ENCODE results near the gene CRYBA2. TPM values are rescaled to one million over a fixed set of nuclear protein-coding genes. Genes with fewer than 3 reads are reported as not detected.

CRYBA2 gene
- polyA plus RNA-seq, 4 donors, result 1.3 to 37.0 (median 4.6) TPM

DNA sequence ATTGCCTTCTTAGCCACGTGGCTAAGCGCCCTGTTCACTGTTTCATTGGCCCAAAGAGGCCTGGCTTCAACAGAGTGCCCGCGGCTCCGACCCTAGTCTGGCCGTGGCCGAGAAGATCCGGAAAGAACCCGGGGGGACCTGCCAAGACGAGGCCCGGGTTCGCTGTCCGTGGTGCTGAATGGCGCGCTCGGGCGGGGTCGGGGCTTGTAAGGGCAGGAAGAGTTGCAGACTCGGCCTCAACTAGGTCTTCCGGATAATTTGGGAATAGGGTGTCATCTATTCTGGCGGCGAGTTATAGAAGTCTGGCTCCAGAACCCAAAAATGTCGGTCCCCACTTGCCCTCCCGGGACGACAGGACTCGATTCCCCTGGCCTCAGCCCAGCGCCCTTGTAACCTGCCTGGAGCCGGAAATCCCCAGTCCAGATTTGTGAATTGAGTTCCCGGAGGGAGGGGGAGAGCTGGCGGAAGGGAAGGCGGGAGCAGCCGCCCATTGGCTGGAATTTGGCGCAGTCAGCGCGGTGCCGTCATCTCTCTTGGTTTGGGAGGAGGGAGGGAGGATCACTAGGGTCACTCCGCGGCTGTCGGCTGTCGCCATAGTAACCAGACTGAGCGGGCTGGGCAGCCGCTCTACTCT is 30.2 kb downstream of the CRYBA2 start:
- Histone ChIP-seq H3K36me3 (ENCODE audit: control insufficient read depth in 3 of 3, insufficient read depth in 2 of 3, low read depth in 1 of 3, low read length in 3 of 3) (no peaks in the 10 kb centered on the region), H3K27ac (ENCODE audit: low read depth in 1 of 3, low read length in 2 of 3) (peak overlapping the region in 1 of 3 donors; percentile 6), H3K4me1 (ENCODE audit: control insufficient read depth in 3 of 3, insufficient read depth in 2 of 3, low read depth in 1 of 3, low read length in 2 of 3) (peaks cover 0 to 4% (median 0%) of the 10 kb centered on the region in 3 donors), H3K27me3 (ENCODE audit: control insufficient read depth in 3 of 3, insufficient read depth in 3 of 3, low read length in 3 of 3) (peaks cover 9 to 73% (median 48%) of the 10 kb centered on the region in 3 donors), H3K4me3 (ENCODE audit: low read depth in 1 of 3, low read length in 3 of 3) (no peak overlapping the region), H3K9me3 (ENCODE audit: control insufficient read depth in 2 of 2, insufficient read depth in 1 of 2, low read depth in 1 of 2, low read length in 1 of 2) (no peaks in the 10 kb centered on the region)
- DNase-seq (peak in 1 of 2 donors; percentile 82), FAIRE-seq (no peak)
- WGBS, 3 donors, result 2 to 4% (median 2%) methylated on average over 42 of the region's 42 CpGs

DNA sequence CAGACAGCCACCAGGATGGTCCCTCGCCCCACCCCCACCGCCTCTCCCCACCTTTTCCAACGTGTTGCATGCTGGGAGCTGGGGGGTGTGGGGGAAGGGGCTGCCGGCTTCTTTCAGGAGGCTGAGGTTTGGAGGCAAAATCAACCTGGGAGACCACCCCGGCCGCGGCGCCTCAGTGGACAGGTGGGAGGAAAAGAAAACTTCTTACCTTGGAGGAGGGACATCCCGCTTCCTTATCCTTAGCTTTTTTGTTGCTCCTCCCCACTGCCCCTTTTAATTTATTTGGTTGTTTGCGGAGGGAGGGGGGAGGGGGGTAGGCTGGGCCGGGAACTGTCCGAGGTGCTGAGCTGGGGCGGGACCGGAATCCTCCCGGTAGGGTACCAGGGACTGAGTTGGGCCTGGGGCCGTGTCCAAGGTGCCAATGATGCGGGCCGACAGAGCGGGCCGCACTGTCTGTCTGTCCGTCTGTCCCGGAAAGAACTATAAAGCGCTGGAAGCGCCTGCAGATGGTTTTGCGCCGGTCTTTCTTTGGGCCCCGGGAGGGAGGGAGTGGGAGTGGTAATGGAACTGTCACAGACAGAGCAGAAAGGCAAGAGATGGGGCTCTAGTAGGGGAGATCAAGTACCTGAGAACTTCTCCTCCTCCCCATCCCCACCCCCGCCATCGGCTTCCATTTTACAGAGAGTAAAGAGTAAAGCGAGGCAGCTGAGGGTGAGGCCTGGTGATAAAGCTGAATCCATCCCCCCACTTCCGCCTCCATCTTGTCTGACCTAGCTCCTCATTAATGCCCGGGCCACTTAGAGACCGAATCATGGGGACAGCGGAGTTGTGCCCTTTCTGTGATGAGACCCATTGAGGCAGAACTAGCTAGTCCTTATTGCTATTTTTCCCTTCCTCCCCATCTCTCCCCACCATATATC is 31.3 kb downstream of the CRYBA2 start:
- Histone ChIP-seq H3K36me3 (ENCODE audit: control insufficient read depth in 3 of 3, insufficient read depth in 2 of 3, low read depth in 1 of 3, low read length in 3 of 3) (no peaks in the 10 kb centered on the region), H3K27ac (ENCODE audit: low read depth in 1 of 3, low read length in 2 of 3) (no peak overlapping the region), H3K4me3 (ENCODE audit: low read depth in 1 of 3, low read length in 3 of 3) (peak overlapping the region in 1 of 3 donors; percentile 24), H3K4me1 (ENCODE audit: control insufficient read depth in 3 of 3, insufficient read depth in 2 of 3, low read depth in 1 of 3, low read length in 2 of 3) (peaks cover 0 to 4% (median 0%) of the 10 kb centered on the region in 3 donors), H3K27me3 (ENCODE audit: control insufficient read depth in 3 of 3, insufficient read depth in 3 of 3, low read length in 3 of 3) (peaks cover 9 to 83% (median 48%) of the 10 kb centered on the region in 3 donors), H3K9me3 (ENCODE audit: control insufficient read depth in 2 of 2, insufficient read depth in 1 of 2, low read depth in 1 of 2, low read length in 1 of 2) (no peaks in the 10 kb centered on the region)
- FAIRE-seq (no peak), DNase-seq (no peak)
- 15 to 21% (median 18%) methylated on average over 32 to 34 of the region's 34 CpGs for WGBS, 3 donors

DNA sequence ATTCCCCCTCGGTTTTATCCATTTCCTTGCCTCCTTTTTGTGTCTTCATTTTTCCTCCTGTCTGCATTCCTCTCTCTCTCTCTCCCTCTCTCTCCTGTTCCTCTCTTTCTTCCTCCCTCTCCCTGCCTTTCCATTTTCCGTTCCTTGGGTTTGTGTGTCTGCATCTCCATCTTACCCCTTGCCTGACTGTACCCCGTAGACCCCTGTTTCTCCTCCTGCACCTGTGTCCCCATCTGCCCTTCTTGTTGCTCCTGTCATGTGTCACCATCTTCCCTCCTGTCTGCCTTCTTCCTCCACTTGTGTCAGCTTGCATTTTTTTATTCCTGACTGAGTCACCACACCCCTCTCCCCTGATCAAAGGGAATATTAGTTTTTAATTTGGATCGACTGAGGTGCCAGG is 32.0 kb downstream of the CRYBA2 start:
- 7 to 9% (median 8%) methylated on average over 4 of the region's 4 CpGs for WGBS, 3 donors
- H3K4me1 ChIP-seq (ENCODE audit: control insufficient read depth in 3 of 3, insufficient read depth in 2 of 3, low read depth in 1 of 3, low read length in 2 of 3), result peaks cover 0 to 4% (median 0%) of the 10 kb centered on the region in 3 donors
- H3K4me3 ChIP-seq (ENCODE audit: low read depth in 1 of 3, low read length in 3 of 3), result peak overlapping the region in 1 of 3 donors; percentile 24
- no peak overlapping the region for H3K27ac ChIP-seq (ENCODE audit: low read depth in 1 of 3, low read length in 2 of 3)
- DNase-seq (no peak), FAIRE-seq (no peak)
- peaks cover 9 to 89% (median 48%) of the 10 kb centered on the region in 3 donors for H3K27me3 ChIP-seq (ENCODE audit: control insufficient read depth in 3 of 3, insufficient read depth in 3 of 3, low read length in 3 of 3)
- H3K36me3 ChIP-seq (ENCODE audit: control insufficient read depth in 3 of 3, insufficient read depth in 2 of 3, low read depth in 1 of 3, low read length in 3 of 3), result no peaks in the 10 kb centered on the region
- H3K9me3 ChIP-seq (ENCODE audit: control insufficient read depth in 2 of 2, insufficient read depth in 1 of 2, low read depth in 1 of 2, low read length in 1 of 2), result no peaks in the 10 kb centered on the region

DNA sequence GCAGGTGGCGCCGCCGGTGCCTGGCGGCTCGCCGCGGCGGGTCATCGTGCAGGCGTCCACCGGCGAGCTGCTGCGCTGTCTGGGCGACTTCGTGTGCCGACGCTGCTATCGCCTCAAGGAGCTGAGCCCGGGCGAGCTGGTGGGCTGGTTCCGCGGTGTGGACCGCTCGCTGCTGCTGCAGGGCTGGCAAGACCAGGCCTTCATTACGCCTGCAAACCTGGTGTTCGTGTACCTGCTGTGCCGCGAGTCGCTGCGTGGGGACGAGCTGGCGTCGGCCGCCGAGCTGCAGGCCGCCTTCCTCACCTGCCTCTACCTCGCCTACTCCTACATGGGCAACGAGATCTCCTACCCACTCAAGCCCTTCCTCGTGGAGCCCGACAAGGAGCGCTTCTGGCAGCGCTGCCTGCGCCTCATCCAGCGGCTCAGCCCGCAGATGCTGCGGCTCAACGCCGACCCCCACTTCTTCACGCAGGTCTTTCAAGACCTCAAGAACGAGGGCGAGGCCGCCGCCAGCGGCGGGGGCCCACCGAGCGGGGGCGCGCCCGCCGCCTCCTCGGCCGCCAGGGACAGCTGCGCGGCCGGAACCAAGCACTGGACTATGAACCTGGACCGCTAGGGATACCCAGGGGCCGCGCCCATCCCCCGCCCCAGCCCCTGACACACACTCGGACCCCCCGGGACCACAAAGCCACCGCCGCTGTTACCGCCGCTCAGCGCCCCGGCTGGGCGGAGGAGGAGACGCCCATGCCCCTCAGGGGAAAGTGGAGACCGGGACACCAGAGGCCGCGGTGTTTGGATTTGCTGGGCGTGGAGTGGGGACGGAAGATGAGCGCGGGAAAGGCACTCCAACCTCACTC is 32.7 kb downstream of the CRYBA2 start:
- no peak overlapping the region for H3K27ac ChIP-seq (ENCODE audit: low read depth in 1 of 3, low read length in 2 of 3)
- WGBS, 3 donors, result 2 to 3% (median 3%) methylated on average over 59 to 87 of the region's 87 CpGs
- DNase-seq (no peak), FAIRE-seq (no peak)
- H3K9me3 ChIP-seq (ENCODE audit: control insufficient read depth in 2 of 2, insufficient read depth in 1 of 2, low read depth in 1 of 2, low read length in 1 of 2), result no peaks in the 10 kb centered on the region
- H3K27me3 ChIP-seq (ENCODE audit: control insufficient read depth in 3 of 3, insufficient read depth in 3 of 3, low read length in 3 of 3), result peaks cover 9 to 92% (median 48%) of the 10 kb centered on the region in 3 donors
- peaks cover 0 to 4% (median 0%) of the 10 kb centered on the region in 3 donors for H3K4me1 ChIP-seq (ENCODE audit: control insufficient read depth in 3 of 3, insufficient read depth in 2 of 3, low read depth in 1 of 3, low read length in 2 of 3)
- no peaks in the 10 kb centered on the region for H3K36me3 ChIP-seq (ENCODE audit: control insufficient read depth in 3 of 3, insufficient read depth in 2 of 3, low read depth in 1 of 3, low read length in 3 of 3)
- H3K4me3 ChIP-seq (ENCODE audit: low read depth in 1 of 3, low read length in 3 of 3), result peak overlapping the region in 2 of 3 donors; percentile 24 to 42

DNA sequence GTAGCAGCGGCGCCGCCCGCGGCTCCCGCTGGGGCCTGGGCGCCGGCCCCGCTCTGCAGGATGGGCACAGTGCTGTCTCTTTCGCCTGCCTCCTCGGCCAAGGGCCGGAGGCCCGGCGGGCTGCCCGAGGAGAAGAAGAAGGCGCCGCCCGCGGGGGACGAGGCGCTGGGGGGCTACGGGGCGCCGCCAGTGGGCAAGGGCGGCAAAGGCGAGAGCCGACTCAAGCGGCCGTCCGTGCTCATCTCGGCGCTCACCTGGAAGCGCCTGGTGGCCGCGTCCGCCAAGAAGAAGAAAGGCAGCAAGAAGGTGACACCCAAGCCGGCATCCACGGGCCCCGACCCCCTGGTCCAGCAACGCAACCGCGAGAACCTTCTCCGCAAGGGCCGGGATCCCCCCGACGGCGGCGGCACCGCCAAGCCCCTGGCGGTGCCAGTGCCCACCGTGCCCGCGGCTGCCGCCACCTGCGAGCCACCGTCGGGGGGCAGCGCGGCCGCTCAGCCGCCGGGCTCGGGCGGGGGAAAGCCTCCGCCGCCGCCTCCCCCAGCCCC is 33.4 kb downstream of the CRYBA2 start:
- 1 to 3% (median 2%) methylated on average over 41 to 67 of the region's 67 CpGs for WGBS, 3 donors
- Histone ChIP-seq H3K9me3 (ENCODE audit: control insufficient read depth in 2 of 2, insufficient read depth in 1 of 2, low read depth in 1 of 2, low read length in 1 of 2) (no peaks in the 10 kb centered on the region), H3K36me3 (ENCODE audit: control insufficient read depth in 3 of 3, insufficient read depth in 2 of 3, low read depth in 1 of 3, low read length in 3 of 3) (no peaks in the 10 kb centered on the region), H3K27me3 (ENCODE audit: control insufficient read depth in 3 of 3, insufficient read depth in 3 of 3, low read length in 3 of 3) (peaks cover 9 to 93% (median 48%) of the 10 kb centered on the region in 3 donors), H3K4me1 (ENCODE audit: control insufficient read depth in 3 of 3, insufficient read depth in 2 of 3, low read depth in 1 of 3, low read length in 2 of 3) (peaks cover 0 to 4% (median 0%) of the 10 kb centered on the region in 3 donors), H3K4me3 (ENCODE audit: low read depth in 1 of 3, low read length in 3 of 3) (peak overlapping the region in 1 of 3 donors; percentile 42), H3K27ac (ENCODE audit: low read depth in 1 of 3, low read length in 2 of 3) (no peak overlapping the region)
- FAIRE-seq (no peak), DNase-seq (no peak)

DNA sequence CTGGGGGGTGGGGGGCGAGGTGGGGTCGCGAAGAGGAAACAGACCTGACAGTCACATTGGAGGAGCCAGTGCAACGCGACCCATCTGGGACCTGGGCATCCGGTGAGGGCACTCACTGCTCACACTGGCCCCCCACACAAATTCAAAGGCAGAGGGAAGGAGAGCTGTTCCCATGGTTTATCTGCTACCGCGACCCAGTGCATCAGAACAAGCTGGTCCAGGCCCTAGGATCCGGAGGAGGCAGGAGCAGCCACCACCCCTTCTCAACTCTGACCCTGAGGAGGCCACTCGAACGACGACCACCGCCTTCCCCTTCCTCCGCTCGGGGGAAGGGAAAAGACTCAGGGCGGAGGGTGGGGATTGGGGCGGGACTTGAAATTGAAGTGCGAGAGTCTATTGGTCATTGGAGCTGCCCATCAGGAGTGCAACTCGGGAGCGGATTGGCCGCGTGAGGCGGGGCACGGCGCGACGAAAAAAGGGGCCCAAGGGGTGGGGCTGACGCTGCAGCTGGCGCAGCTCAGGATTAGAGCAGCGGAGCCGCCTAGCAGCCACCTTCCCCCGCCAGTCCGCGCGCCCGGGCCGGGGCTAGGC is 34.0 kb downstream of the CRYBA2 start, which contains the start of gene CDK5R2:
Gene CDK5R2, plus strand, starts transcription at position 526 of the 591 bp plus-strand sequence. CDS start 155 bp downstream, outside the sequence.
- WGBS, 3 donors, result 2 to 7% (median 6%) methylated on average over 32 to 37 of the region's 37 CpGs
- FAIRE-seq (no peak), DNase-seq (peak; percentile 62 to 85)
- Histone ChIP-seq H3K4me1 (ENCODE audit: control insufficient read depth in 3 of 3, insufficient read depth in 2 of 3, low read depth in 1 of 3, low read length in 2 of 3) (peaks cover 0 to 4% (median 0%) of the 10 kb centered on the region in 3 donors), H3K4me3 (ENCODE audit: low read depth in 1 of 3, low read length in 3 of 3) (peak within 1 kb of the TSS in 2 of 3 donors; percentile 18 to 42), H3K9me3 (ENCODE audit: control insufficient read depth in 2 of 2, insufficient read depth in 1 of 2, low read depth in 1 of 2, low read length in 1 of 2) (no peaks in the 10 kb centered on the region), H3K27me3 (ENCODE audit: control insufficient read depth in 3 of 3, insufficient read depth in 3 of 3, low read length in 3 of 3) (peaks cover 5 to 93% (median 50%) of the 10 kb centered on the region in 3 donors), H3K36me3 (ENCODE audit: control insufficient read depth in 3 of 3, insufficient read depth in 2 of 3, low read depth in 1 of 3, low read length in 3 of 3) (no peaks in the 10 kb centered on the region), H3K27ac (ENCODE audit: low read depth in 1 of 3, low read length in 2 of 3) (no peak within 1 kb of the TSS)

DNA sequence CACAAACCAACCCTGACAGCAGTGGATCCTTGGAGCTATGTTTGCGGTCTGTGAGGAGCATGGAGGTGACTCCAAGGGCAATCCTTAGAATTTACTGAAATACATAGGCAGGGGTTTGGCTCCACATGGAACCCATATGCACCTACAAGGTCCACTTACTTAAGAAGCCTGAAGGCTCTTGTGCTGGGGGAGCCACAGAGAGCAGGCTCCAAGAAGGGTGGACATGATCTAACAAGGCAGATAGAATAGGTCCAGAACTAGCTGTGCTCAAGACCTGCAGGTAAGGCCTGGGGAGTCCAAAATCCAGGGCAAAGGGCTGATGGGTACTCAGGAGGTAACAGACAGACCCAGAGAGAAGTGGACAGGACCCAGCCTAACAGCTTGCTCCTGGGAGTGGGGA is 34.9 kb downstream of the CRYBA2 start:
- DNase-seq (no peak), FAIRE-seq (no peak)
- Histone ChIP-seq H3K27ac (ENCODE audit: low read depth in 1 of 3, low read length in 2 of 3) (no peak overlapping the region), H3K4me3 (ENCODE audit: low read depth in 1 of 3, low read length in 3 of 3) (no peak overlapping the region), H3K4me1 (ENCODE audit: control insufficient read depth in 3 of 3, insufficient read depth in 2 of 3, low read depth in 1 of 3, low read length in 2 of 3) (peaks cover 0 to 4% (median 0%) of the 10 kb centered on the region in 3 donors), H3K27me3 (ENCODE audit: control insufficient read depth in 3 of 3, insufficient read depth in 3 of 3, low read length in 3 of 3) (peaks cover 4 to 90% (median 41%) of the 10 kb centered on the region in 3 donors), H3K36me3 (ENCODE audit: control insufficient read depth in 3 of 3, insufficient read depth in 2 of 3, low read depth in 1 of 3, low read length in 3 of 3) (no peaks in the 10 kb centered on the region), H3K9me3 (ENCODE audit: control insufficient read depth in 2 of 2, insufficient read depth in 1 of 2, low read depth in 1 of 2, low read length in 1 of 2) (no peaks in the 10 kb centered on the region)
- 89 to 97% (median 96%) methylated on average over 1 of the region's 1 CpG for WGBS, 3 donors
